Colonic mucosa (tissue), 4 donors: Measurements from ENCODE around the gene SIGLEC12. TPM values are rescaled to one million over a fixed set of nuclear protein-coding genes. Genes with fewer than 3 reads are reported as not detected.

ENCODE experiments used
- DNase-seq: peaks from one replicate; pipeline ENCODE4 v3.0.0-alpha.2; 2020
- H3K27ac ChIP-seq: fragments of 200-600 bp; one replicate; pipeline ENCODE4 v1.8.0; 2021
- H3K27me3 ChIP-seq: fragments of 200-600 bp; one replicate; pipeline ENCODE4 v1.8.0; 2021
- H3K36me3 ChIP-seq: fragments of 200-600 bp; one replicate; pipeline ENCODE4 v1.8.0; 2021
- H3K4me1 ChIP-seq: fragments of 200-600 bp; one replicate; pipeline ENCODE4 v1.8.0; 2021; ENCODE audit warnings: mild to moderate bottlenecking
- H3K4me3 ChIP-seq: fragments of 200-600 bp; one replicate; pipeline ENCODE4 v1.8.0; 2021
- H3K9ac ChIP-seq, 2 donors: one replicate each; pipeline ENCODE4 v1.7.0; 2013; ENCODE audit warnings: control low read depth in 2 of 2, low read depth in 2 of 2, low read length in 2 of 2
- H3K9me3 ChIP-seq: fragments of 200-600 bp; one replicate; pipeline ENCODE4 v1.8.0; 2021
- intact Hi-C: fragments of 100-400 bp; cut with DNase I; formaldehyde crosslinking; loops from one replicate; pipeline ENCODE4 v1.14.1; 2022
- total RNA-seq, 2 donors: library from RNA; stranded (reverse); fragmentation: NEBNext Ultra II Directional in 1 of 2; extraction: Animal tissue kit (Norgen Biotek cat#: 25700) in 1 of 2; gene quantifications; one replicate each; pipeline ENCODE4 v1.2.1, GENCODE V29; 2021
- TF ChIP-seq, protein P1 (sequence below): fragments of 200-600 bp; IDR thresholded peaks from one replicate; pipeline ENCODE4 v1.8.0; 2022; ENCODE audit warnings: antibody characterized with exemption, mild to moderate bottlenecking
- donor health status: healthy.
- donor health status: DM: no; HTN: no; CAD: no.
- donor health status: DM: no; HTN: no; CAD: no.

SIGLEC12 gene
- total RNA-seq, 2 donors from 2014 or later = 0.15 to 0.35 TPM

DNA sequence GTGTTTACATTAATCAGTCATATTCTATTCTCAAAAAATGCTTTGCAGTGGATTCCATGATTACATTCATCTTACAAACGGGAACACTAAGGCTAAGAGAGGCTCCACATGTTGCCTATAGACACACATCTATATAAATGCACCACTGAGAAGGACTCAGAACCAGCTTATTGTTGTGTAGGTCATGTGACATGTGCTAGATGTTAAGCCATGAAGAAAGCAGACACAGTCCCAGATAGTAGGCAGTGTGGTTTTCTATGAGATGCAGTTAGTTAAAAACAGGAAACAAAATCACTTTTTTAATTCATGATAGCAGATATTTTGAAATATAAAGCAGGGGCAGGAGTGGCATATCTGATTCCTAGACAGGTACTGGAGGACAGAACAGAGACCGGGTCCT is 19.1 kb upstream of the SIGLEC12 start:
- Histone ChIP-seq H3K27ac (no peak overlapping the region), H3K36me3 (no peaks in the 10 kb centered on the region), H3K9ac (no peak overlapping the region), H3K27me3 (no peaks in the 10 kb centered on the region), H3K4me1 (no peaks in the 10 kb centered on the region), H3K4me3 (no peak overlapping the region), H3K9me3 (no peaks in the 10 kb centered on the region)
- intact Hi-C loops = no loop called here
- no peak for DNase-seq
- TF ChIP-seq, protein P1, sequence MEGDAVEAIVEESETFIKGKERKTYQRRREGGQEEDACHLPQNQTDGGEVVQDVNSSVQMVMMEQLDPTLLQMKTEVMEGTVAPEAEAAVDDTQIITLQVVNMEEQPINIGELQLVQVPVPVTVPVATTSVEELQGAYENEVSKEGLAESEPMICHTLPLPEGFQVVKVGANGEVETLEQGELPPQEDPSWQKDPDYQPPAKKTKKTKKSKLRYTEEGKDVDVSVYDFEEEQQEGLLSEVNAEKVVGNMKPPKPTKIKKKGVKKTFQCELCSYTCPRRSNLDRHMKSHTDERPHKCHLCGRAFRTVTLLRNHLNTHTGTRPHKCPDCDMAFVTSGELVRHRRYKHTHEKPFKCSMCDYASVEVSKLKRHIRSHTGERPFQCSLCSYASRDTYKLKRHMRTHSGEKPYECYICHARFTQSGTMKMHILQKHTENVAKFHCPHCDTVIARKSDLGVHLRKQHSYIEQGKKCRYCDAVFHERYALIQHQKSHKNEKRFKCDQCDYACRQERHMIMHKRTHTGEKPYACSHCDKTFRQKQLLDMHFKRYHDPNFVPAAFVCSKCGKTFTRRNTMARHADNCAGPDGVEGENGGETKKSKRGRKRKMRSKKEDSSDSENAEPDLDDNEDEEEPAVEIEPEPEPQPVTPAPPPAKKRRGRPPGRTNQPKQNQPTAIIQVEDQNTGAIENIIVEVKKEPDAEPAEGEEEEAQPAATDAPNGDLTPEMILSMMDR = no peak

DNA sequence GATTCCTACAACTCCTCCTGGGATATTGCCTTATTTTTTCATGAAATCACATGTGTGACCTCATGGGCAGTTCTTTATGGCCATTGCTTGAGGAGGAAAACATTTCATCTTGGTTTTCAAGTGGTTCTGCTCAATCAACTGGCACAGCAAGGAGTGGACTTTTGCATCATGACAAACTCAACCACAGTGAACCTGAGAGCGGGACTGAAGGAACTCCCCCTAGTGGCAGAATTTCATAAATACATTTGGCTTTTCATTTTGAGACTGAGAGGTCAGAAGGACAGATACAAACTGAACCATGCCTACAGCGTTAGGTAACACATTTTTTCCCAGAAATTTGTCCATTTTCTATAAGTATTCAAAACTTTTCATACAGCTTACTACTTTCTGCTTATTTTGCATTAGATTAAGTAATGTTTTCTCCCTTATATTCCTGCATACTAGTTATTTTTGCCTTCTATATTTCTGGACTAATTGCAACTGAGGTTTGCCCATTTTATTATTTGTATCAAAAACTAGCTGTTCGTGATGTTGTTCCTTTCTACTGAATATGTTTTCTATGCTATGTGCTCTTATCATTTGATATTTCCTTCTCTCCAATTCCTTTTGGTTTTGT is 13.4 kb upstream of the SIGLEC12 start:
- DNase-seq = no peak
- Histone ChIP-seq H3K4me1 (no peaks in the 10 kb centered on the region), H3K9ac (no peak overlapping the region), H3K27me3 (no peaks in the 10 kb centered on the region), H3K27ac (no peak overlapping the region), H3K36me3 (no peaks in the 10 kb centered on the region), H3K4me3 (no peak overlapping the region), H3K9me3 (no peaks in the 10 kb centered on the region)
- TF ChIP-seq, protein P1 = peak; percentile 74
- intact Hi-C loops = loop anchor here (5.0 kb wide), 1 partner anchor 43 kb away; no protein-coding TSS in a partner anchor

DNA sequence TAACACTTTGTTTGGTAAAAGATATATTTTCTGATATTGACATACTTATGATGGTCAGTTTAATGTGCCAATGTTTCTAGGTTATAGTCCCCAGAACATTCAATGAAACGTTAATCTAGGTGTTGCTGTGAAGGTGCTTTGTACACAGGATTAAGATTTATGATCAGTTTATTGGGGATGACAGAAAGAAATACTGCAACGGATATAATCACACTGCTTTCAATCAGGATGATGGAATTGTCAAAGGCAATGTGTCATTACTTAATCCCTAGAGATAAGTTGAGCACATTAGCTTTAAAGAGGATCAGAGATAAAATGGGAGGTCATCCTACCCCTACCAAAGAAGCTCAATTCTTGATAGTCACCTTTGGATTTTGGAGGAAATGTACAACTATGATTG is 12.4 kb upstream of the SIGLEC12 start:
- Histone ChIP-seq H3K36me3 (no peaks in the 10 kb centered on the region), H3K4me1 (no peaks in the 10 kb centered on the region), H3K9ac (no peak overlapping the region), H3K27me3 (no peaks in the 10 kb centered on the region), H3K27ac (no peak overlapping the region), H3K4me3 (no peak overlapping the region), H3K9me3 (no peaks in the 10 kb centered on the region)
- no peak for DNase-seq
- intact Hi-C loops = loop anchor here (5.0 kb wide), 1 partner anchor 42 kb away; no protein-coding TSS in a partner anchor
- TF ChIP-seq, protein P1 = no peak

DNA sequence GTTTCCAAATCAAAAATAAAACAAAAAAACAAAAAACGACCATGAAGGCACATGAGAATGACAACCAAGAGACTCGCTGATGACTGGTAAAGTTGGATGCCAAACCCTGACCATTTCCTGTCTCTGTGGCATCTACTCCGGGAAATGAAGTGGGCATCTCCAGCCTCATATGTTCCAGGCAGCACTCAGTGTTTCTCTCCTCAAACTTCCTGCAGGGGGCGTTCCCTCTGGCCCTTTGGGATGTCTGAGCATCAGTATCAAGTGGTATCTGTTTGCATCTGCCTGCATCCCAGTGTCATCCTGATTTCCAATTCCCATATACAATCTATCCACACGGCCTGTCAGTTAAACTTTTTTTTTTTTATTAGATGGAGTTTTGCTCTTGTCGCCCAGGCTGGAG is 9.8 kb upstream of the SIGLEC12 start:
- Histone ChIP-seq H3K27ac (no peak overlapping the region), H3K27me3 (no peaks in the 10 kb centered on the region), H3K9ac (no peak overlapping the region), H3K4me3 (no peak overlapping the region), H3K4me1 (no peaks in the 10 kb centered on the region), H3K36me3 (no peaks in the 10 kb centered on the region), H3K9me3 (no peaks in the 10 kb centered on the region)
- intact Hi-C loops = loop anchor here (5.0 kb wide), 1 partner anchor 39 kb away; no protein-coding TSS in a partner anchor
- no peak for DNase-seq
- TF ChIP-seq, protein P1 = no peak

DNA sequence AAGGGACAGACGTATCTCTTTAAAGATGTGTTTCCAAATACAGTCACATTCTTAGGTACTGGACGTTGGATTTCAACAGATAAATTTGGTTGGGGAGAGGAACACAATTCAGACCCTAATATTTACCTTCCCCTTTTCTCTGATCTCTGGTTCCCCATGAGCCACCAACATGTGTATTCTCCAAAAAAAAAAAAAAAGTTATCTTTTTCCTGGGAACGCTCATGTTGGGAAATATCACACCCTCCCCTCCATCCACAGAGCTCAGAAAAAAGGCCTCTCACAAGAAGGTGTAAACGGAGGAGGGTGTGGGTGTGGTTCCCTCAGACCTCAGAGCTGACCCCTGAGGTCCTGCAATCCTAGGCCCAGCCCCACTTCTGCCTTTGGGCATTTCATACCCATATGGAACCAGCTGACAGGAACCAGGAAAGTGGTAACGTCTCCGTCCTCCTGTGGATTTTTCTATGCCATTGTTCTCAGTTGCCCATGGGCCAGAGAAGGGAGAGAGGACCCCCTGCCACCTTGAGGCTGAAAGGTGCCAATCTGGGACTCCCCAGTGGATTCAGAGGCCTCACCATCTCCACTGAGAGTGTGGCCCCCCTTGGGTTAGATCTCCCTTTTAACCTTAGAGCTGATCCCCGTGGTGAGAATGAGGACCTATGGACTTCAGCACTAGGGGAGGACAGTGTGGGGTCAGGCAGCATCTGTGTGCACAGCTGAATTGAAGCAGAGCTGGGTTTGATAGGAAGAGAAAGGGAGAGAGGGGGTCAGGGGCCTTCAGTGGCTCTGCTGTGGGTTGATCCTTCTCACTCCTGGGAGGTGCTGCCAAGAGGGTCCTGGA is 8.4 kb upstream of the SIGLEC12 start:
- Histone ChIP-seq H3K9me3 (no peaks in the 10 kb centered on the region), H3K4me3 (no peak overlapping the region), H3K27me3 (no peaks in the 10 kb centered on the region), H3K4me1 (no peaks in the 10 kb centered on the region), H3K9ac (no peak overlapping the region), H3K36me3 (no peaks in the 10 kb centered on the region), H3K27ac (no peak overlapping the region)
- DNase-seq = no peak
- intact Hi-C loops = loop anchor here (5.0 kb wide), 1 partner anchor 38 kb away; no protein-coding TSS in a partner anchor
- TF ChIP-seq, protein P1 = no peak
